H1 (cell line): ENCODE results near the gene ZDHHC11B. TPM values are rescaled to one million over a fixed set of nuclear protein-coding genes. Genes with fewer than 3 reads are reported as not detected.

Experiments used
- CTCF ChIA-PET: fragments of 300-600 bp; sonication (Branson Sonifier 250); formaldehyde crosslinking; loops from one replicate; lab custom pipeline; 2021; ENCODE audit not compliant: partially characterized antibody; lab: Charles Lee
- POLR2A ChIA-PET: fragments of 300-600 bp; sonication (Branson Sonifier 250); formaldehyde crosslinking; loops from one replicate; lab custom pipeline; 2021; ENCODE audit warnings: inconsistent platforms; ENCODE audit not compliant: partially characterized antibody; lab: Charles Lee
- DNase-seq, 2 experiments: peaks; one replicate each; pipeline versions ENCODE4 v3.0.0 to v3.0.0-alpha.2; 2010 to 2022; ENCODE audit warnings: low spot score in 2 of 2, low read depth in 1 of 2, mixed read lengths in 1 of 2
- FAIRE-seq: peaks from 2 replicates; lab custom pipeline; 2011; peaks lifted over from hg19 to GRCh38; lab: Jason Lieb, UNC
- H2AFZ ChIP-seq: 2 replicates; pipeline ENCODE4 v1.8.1; 2012; ENCODE audit warnings: low read length, inconsistent platforms
- H2AK5ac ChIP-seq: 2 replicates; pipeline ENCODE4 v1.6.1; 2013; ENCODE audit warnings: low read depth, low read length
- H2BK120ac ChIP-seq: replicated peaks from 2 replicates; pipeline ENCODE3; 2013; ENCODE audit warnings: low read depth, low read length, inconsistent platforms
- H2BK12ac ChIP-seq: 2 replicates; pipeline ENCODE4 v1.6.1; 2013; ENCODE audit warnings: low read depth, low read length
- H2BK15ac ChIP-seq: 2 replicates; pipeline ENCODE4 v1.6.1; 2013; ENCODE audit warnings: low read length
- H2BK20ac ChIP-seq: 2 replicates; pipeline ENCODE4 v1.6.1; 2013; ENCODE audit warnings: low read length
- H2BK5ac ChIP-seq: 2 replicates; pipeline ENCODE4 v1.6.1; 2013; ENCODE audit warnings: low read depth, low read length
- H3K14ac ChIP-seq: 2 replicates; pipeline ENCODE4 v1.6.1; 2013; ENCODE audit warnings: inconsistent platforms; ENCODE audit not compliant: insufficient read length
- H3K18ac ChIP-seq: 2 replicates; pipeline ENCODE4 v1.6.1; 2013; ENCODE audit warnings: low read length; ENCODE audit errors: extremely low read depth
- H3K23ac ChIP-seq: 2 replicates; pipeline ENCODE4 v1.6.1; 2013; ENCODE audit warnings: inconsistent platforms; ENCODE audit not compliant: insufficient read length
- H3K23me2 ChIP-seq: 2 replicates; pipeline ENCODE4 v1.6.1; 2013; ENCODE audit warnings: low read depth, low read length
- H3K27ac ChIP-seq: 2 replicates; pipeline ENCODE4 v1.6.1; 2011; ENCODE audit warnings: low read depth, low read length, inconsistent platforms
- H3K27me3 ChIP-seq, 4 experiments: replicated peaks in 1 of 4; 1 replicate in 1 of 4; 2 replicates in 3 of 4; pipeline versions ENCODE4 v1.6.1 to v1.8.1; 2011 to 2013; ENCODE audit warnings: low read length in 3 of 4, mild to moderate bottlenecking in 3 of 4, inconsistent platforms in 2 of 4, mixed read lengths in 2 of 4, moderate library complexity in 1 of 4; ENCODE audit not compliant: control insufficient read depth in 3 of 4, insufficient read depth in 3 of 4; ENCODE audit errors: extremely low read depth in 1 of 4
- H3K36me3 ChIP-seq, 4 experiments: 2 replicates each; pipeline versions ENCODE4 v1.6.1 to v1.8.1; 2011 to 2013; ENCODE audit warnings: mild to moderate bottlenecking in 4 of 4, low read length in 3 of 4, moderate library complexity in 2 of 4, control low read depth in 1 of 4, inconsistent platforms in 1 of 4; ENCODE audit not compliant: insufficient read depth in 4 of 4, control insufficient read depth in 2 of 4
- H3K4ac ChIP-seq: replicated peaks from 2 replicates; pipeline ENCODE3; 2013; ENCODE audit warnings: low read length, low read depth, mixed read lengths, inconsistent platforms; ENCODE audit not compliant: insufficient read length
- H3K4me1 ChIP-seq, 4 experiments: replicated peaks in 1 of 4; 1 replicate in 1 of 4; 2 replicates in 3 of 4; pipeline versions ENCODE4 v1.6.1 to v1.8.1; 2011 to 2013; ENCODE audit warnings: low read length in 3 of 4, inconsistent platforms in 2 of 4, mixed read lengths in 1 of 4; ENCODE audit not compliant: insufficient read depth in 4 of 4, control insufficient read depth in 3 of 4
- H3K4me2 ChIP-seq, 2 experiments: 2 replicates each; pipeline versions ENCODE4 v1.6.1 to v1.8.1; 2011 to 2013; ENCODE audit warnings: low read depth in 2 of 2, low read length in 2 of 2, control low read depth in 1 of 2, inconsistent platforms in 1 of 2, mild to moderate bottlenecking in 1 of 2; ENCODE audit not compliant: insufficient read depth in 1 of 2
- H3K4me3 ChIP-seq, 4 experiments: fragments of 200-600, 300-600 bp in 1 of 4; sonication (generic), shearing (Covaris generic), sonication (Bioruptor Twin) in 1 of 4; 2 replicates each; pipeline versions ENCODE4 v1.5.1 to v1.8.1; 2011 to 2016; ENCODE audit warnings: low read length in 4 of 4, low read depth in 3 of 4, control low read depth in 2 of 4, inconsistent platforms in 2 of 4, mild to moderate bottlenecking in 2 of 4, mixed read lengths in 1 of 4, moderate library complexity in 1 of 4; ENCODE audit not compliant: insufficient read depth in 2 of 4; ENCODE audit errors: extremely low read depth in 1 of 4
- H3K56ac ChIP-seq: replicated peaks from 2 replicates; pipeline ENCODE3; 2013; ENCODE audit warnings: low read depth, mild to moderate bottlenecking, mixed read lengths, low read length, inconsistent platforms; ENCODE audit not compliant: insufficient read length
- H3K79me1 ChIP-seq: 2 replicates; pipeline ENCODE4 v1.6.1; 2013; ENCODE audit warnings: low read depth, low read length, control low read depth
- H3K79me2 ChIP-seq, 2 experiments: 2 replicates each; pipeline versions ENCODE4 v1.6.1 to v1.8.1; 2012 to 2013; ENCODE audit warnings: low read length in 2 of 2, mild to moderate bottlenecking in 2 of 2, inconsistent platforms in 1 of 2; ENCODE audit not compliant: insufficient read depth in 2 of 2, control insufficient read depth in 1 of 2
- H3K9ac ChIP-seq, 4 experiments: replicated peaks in 1 of 4; 1 replicate in 1 of 4; 2 replicates in 3 of 4; pipeline versions ENCODE4 v1.6.1 to v1.8.1; 2011 to 2013; ENCODE audit warnings: low read depth in 3 of 4, low read length in 3 of 4, control low read depth in 2 of 4, mild to moderate bottlenecking in 2 of 4, moderate library complexity in 2 of 4, inconsistent platforms in 1 of 4; ENCODE audit errors: extremely low read depth in 1 of 4
- H3K9me3 ChIP-seq, 2 experiments: 2 replicates each; pipeline versions ENCODE4 v1.6.1 to v1.8.1; 2012 to 2013; ENCODE audit warnings: mild to moderate bottlenecking in 2 of 2, moderate library complexity in 2 of 2, control low read depth in 1 of 2, inconsistent platforms in 1 of 2, low read depth in 1 of 2, low read length in 1 of 2, mixed read lengths in 1 of 2; ENCODE audit not compliant: insufficient read depth in 2 of 2
- H4K20me1 ChIP-seq, 2 experiments: replicated peaks in 1 of 2; 2 replicates each; pipeline versions ENCODE3 to v1.8.1; 2011 to 2013; ENCODE audit warnings: inconsistent platforms in 2 of 2, low read length in 2 of 2, mild to moderate bottlenecking in 1 of 2; ENCODE audit not compliant: insufficient read depth in 2 of 2, control insufficient read depth in 1 of 2
- H4K5ac ChIP-seq: 2 replicates; pipeline ENCODE4 v1.6.1; 2013; ENCODE audit warnings: low read length, low read depth, mixed read lengths, inconsistent platforms; ENCODE audit not compliant: insufficient read length
- H4K8ac ChIP-seq: 2 replicates; pipeline ENCODE4 v1.8.0; 2013; ENCODE audit warnings: mild to moderate bottlenecking, moderate library complexity, low read length, inconsistent platforms; ENCODE audit not compliant: insufficient read depth; ENCODE audit errors: extremely low read depth
- H4K91ac ChIP-seq: replicated peaks from 2 replicates; pipeline ENCODE3; 2013; ENCODE audit warnings: low read length, mixed read lengths, inconsistent platforms; ENCODE audit not compliant: insufficient read length
- ASH2L ChIP-seq: fragments of 200-600, 300-600 bp; sonication (generic); IDR thresholded peaks from one replicate; pipeline ENCODE4 v1.7.1; 2017; ENCODE audit warnings: low read length
- CEBPB ChIP-seq: IDR thresholded peaks from 2 replicates; pipeline ENCODE4 v1.6.1; 2012; ENCODE audit warnings: low read depth, low read length
- EP300 ChIP-seq, 2 experiments: IDR thresholded peaks; 1 replicate in 1 of 2; 2 replicates in 1 of 2; pipeline ENCODE4 v1.6.1; 2011 to 2012; ENCODE audit warnings: low read depth in 2 of 2, low read length in 2 of 2, mild to moderate bottlenecking in 2 of 2, borderline replicate concordance in 1 of 2, inconsistent platforms in 1 of 2, moderate library complexity in 1 of 2
- RBBP5 ChIP-seq: IDR thresholded peaks from 2 replicates; pipeline ENCODE4 v1.7.1; 2012; ENCODE audit warnings: low read depth, mild to moderate bottlenecking, inconsistent platforms, low read length, moderate library complexity, borderline replicate concordance
- SIN3A ChIP-seq, 2 experiments: IDR thresholded peaks in 1 of 2; conservative IDR thresholded peaks in 1 of 2; 2 replicates each; pipeline ENCODE4 v1.6.1; 2011 to 2012; ENCODE audit warnings: low read length in 2 of 2, improper control_type of control experiment in 1 of 2, low read depth in 1 of 2, mild to moderate bottlenecking in 1 of 2
- SP1 ChIP-seq: IDR thresholded peaks from 2 replicates; pipeline ENCODE4 v1.6.1; 2011; ENCODE audit warnings: low read depth, low read length
- SRF ChIP-seq: IDR thresholded peaks from 2 replicates; pipeline ENCODE4 v1.6.1; 2011; ENCODE audit warnings: mild to moderate bottlenecking, low read depth, low read length, moderate library complexity
- SUZ12 ChIP-seq: fragments of 200-600 bp; sonication (generic); IDR thresholded peaks from 2 replicates; pipeline ENCODE4 v1.6.1; 2012; ENCODE audit warnings: mild to moderate bottlenecking, inconsistent platforms, low read length, moderate library complexity, mixed read lengths
- TAF1 ChIP-seq: IDR thresholded peaks from 2 replicates; pipeline ENCODE4 v1.6.1; 2011; ENCODE audit warnings: mild to moderate bottlenecking, low read depth, low read length
- YY1 ChIP-seq: IDR thresholded peaks from 2 replicates; pipeline ENCODE4 v1.6.1; 2011; ENCODE audit warnings: low read depth, mild to moderate bottlenecking, low read length
- WGBS, 2 experiments: shearing (Covaris generic) in 1 of 2; methylation state at CpG; one replicate each; pipeline versions ENCODE4 v1.1.6 to v1.1.7; 2013 to 2015; ENCODE audit warnings: low lambda C conversion rate in 2 of 2, mixed read lengths in 2 of 2, inconsistent platforms in 1 of 2, low coverage in 1 of 2, missing lambda C conversion rate in 1 of 2; ENCODE audit not compliant: insufficient replicate concordance in 2 of 2, insufficient coverage in 1 of 2, insufficient read length in 1 of 2; ENCODE audit errors: extremely low coverage in 1 of 2, missing lambda C conversion rate in 1 of 2; 5-methylcytosine and 5-hydroxymethylcytosine counted together
- polyA plus RNA-seq, 7 experiments: library from polyadenylated mRNA; depleted of rRNA in 3 of 7; stranded (reverse) in 5 of 7; unstranded in 2 of 7; fragments of >200 nt in 5 of 7; fragments of 200-250 nt in 2 of 7; gene quantifications; 1 replicate in 5 of 7; 2 replicates in 1 of 7; 4 replicates in 1 of 7; pipeline versions ENCODE4 v1.2.1 to v1.2.3, GENCODE V29; 2011 to 2013; ENCODE audit warnings: missing spikeins in 2 of 7, mixed read lengths in 2 of 7
- total RNA-seq: library from RNA; stranded (reverse); fragmentation: NEBNext Ultra II Directional; extraction: Animal tissue kit (Norgen Biotek cat#: 25700); gene quantifications from 2 replicates; pipeline ENCODE4 v1.2.1, GENCODE V29; 2021

The ZDHHC11B gene
- total and polyA plus RNA-seq, 2 of the 8 experiments (the other 6 are each of a cell fraction or from before 2014, with no cell fraction given) = 0.29 to 2.5 TPM

GRCh38 chr5:672329-673160, 112.0 kb downstream of the ZDHHC11B start:
- H3K4ac ChIP-seq = no peak overlapping the region
- H4K20me1 ChIP-seq = peaks cover 12 to 19% of the 10 kb centered on the region in 2 experiments
- no peak overlapping the region for H3K56ac ChIP-seq
- ChIA-PET POLR2A (interaction anchor here (0.9 kb wide), 1 partner anchor 58 kb away, joined by 3 read pairs; no protein-coding TSS in a partner anchor), CTCF (interaction anchor here (0.7 to 5.4 kb wide), 6 partner anchors 8 to 139 kb away, joined by 3 to 29 read pairs (median 4); no protein-coding TSS in a partner anchor)
- peak; percentile 76 for FAIRE-seq
- no peak overlapping the region for H3K23ac ChIP-seq
- no peak overlapping the region for H3K14ac ChIP-seq
- peak overlapping the region; percentile 95; the same call in 1 of the 2 replicates for H4K8ac ChIP-seq
- H3K23me2 ChIP-seq = no peaks in the 10 kb centered on the region
- H3K36me3 ChIP-seq = peaks cover 0 to 1% (median under 1%) of the 10 kb centered on the region in 4 experiments; a peak in 2 of 8 replicates
- no peak overlapping the region for H2BK20ac ChIP-seq
- no peak for DNase-seq
- peak overlapping the region; percentile 53; the same call in 1 of the 2 replicates for H2AK5ac ChIP-seq
- peaks cover 0 to 21% (median 10%) of the 10 kb centered on the region in 4 experiments; a peak in 6 of 7 replicates for H3K4me1 ChIP-seq
- peaks cover 0 to 12% (median 6%) of the 10 kb centered on the region in 4 experiments; a peak in 3 of 7 replicates for H3K27me3 ChIP-seq
- 66% methylated on average over 26 of the region's 27 CpGs; no CpG with 5 or more reads in 1 of the 2 experiments for WGBS, 2 experiments
- H4K5ac ChIP-seq = no peak overlapping the region
- H2BK5ac ChIP-seq = no peak overlapping the region
- no peak overlapping the region; the same call in 1 of the 2 replicates for H3K18ac ChIP-seq
- H2BK120ac ChIP-seq = no peak overlapping the region
- no peaks in the 10 kb centered on the region for H3K79me1 ChIP-seq
- no peak overlapping the region for H4K91ac ChIP-seq
- H3K79me2 ChIP-seq = no peaks in the 10 kb centered on the region
- peak overlapping the region in 1 of 2 experiments; percentile 25; a peak in 1 of 4 replicates for H3K4me2 ChIP-seq
- peak overlapping the region; percentile 87; the same call in 1 of the 2 replicates for H2BK12ac ChIP-seq
- H2AFZ ChIP-seq = no peak overlapping the region
- peak overlapping the region in 2 of 4 experiments; percentile 29 to 55; a peak in 2 of 7 replicates for H3K9ac ChIP-seq
- no peak overlapping the region; a peak in 2 of 8 replicates for H3K4me3 ChIP-seq
- H3K27ac ChIP-seq = peak overlapping the region; percentile 38; the same call in 1 of the 2 replicates
- H2BK15ac ChIP-seq = no peak overlapping the region
- no peaks in the 10 kb centered on the region for H3K9me3 ChIP-seq
- TF ChIP-seq ASH2L (peak; percentile 48), CEBPB (no peak), RBBP5 (no peak), SUZ12 (no peak), YY1 (0 out of 2 replicates have a peak, but pooled peaks have one; percentile 19), SIN3A (conservative IDR thresholded peaks at IDR 0.05 in 1 of 2, IDR thresholded peaks at IDR 0.05 in 1 of 2; ENCODE audit: low read depth in 1 of 2, low read length in 2 of 2) (peak in 1 of 2 experiments; percentile 62; a peak in 1 of 4 replicates), SP1 (peak; percentile 89), EP300 (IDR thresholded peaks at IDR 0.05; ENCODE audit: borderline replicate concordance in 1 of 2, low read depth in 2 of 2, low read length in 2 of 2) (peak in 1 of 2 experiments; percentile 95; a peak in 2 of 3 replicates), TAF1 (0 out of 2 replicates have a peak, but pooled peaks have one; percentile 27), SRF (peak; percentile 12; the same call in 1 of the 2 replicates)
